PC-9 (cell line): ENCODE data around the gene DNAH12.
"Not testable (repeated sequence)": the region's sequence is repeated elsewhere in the genome, so short reads cannot be mapped to it uniquely, and the experiment has no call there.

Experiments used
- EZH2 ChIP-seq: fragments of 200-600 bp; sonication (generic); IDR thresholded peaks from 2 replicates; pipeline ENCODE4 v1.8.0; 2017; ENCODE audit warnings: antibody characterized with exemption, low read depth
- TF ChIP-seq, protein P1 (sequence below): fragments of 200-600 bp; sonication (generic); conservative IDR thresholded peaks from 2 replicates; pipeline ENCODE4 v1.6.1; 2017; ENCODE audit warnings: mixed run types, antibody characterized with exemption, mild to moderate bottlenecking, moderate library complexity

GRCh38 chr3:57438460-57438859 lies 105.7 kb downstream of the DNAH12 start:
- TF ChIP-seq, protein P1, sequence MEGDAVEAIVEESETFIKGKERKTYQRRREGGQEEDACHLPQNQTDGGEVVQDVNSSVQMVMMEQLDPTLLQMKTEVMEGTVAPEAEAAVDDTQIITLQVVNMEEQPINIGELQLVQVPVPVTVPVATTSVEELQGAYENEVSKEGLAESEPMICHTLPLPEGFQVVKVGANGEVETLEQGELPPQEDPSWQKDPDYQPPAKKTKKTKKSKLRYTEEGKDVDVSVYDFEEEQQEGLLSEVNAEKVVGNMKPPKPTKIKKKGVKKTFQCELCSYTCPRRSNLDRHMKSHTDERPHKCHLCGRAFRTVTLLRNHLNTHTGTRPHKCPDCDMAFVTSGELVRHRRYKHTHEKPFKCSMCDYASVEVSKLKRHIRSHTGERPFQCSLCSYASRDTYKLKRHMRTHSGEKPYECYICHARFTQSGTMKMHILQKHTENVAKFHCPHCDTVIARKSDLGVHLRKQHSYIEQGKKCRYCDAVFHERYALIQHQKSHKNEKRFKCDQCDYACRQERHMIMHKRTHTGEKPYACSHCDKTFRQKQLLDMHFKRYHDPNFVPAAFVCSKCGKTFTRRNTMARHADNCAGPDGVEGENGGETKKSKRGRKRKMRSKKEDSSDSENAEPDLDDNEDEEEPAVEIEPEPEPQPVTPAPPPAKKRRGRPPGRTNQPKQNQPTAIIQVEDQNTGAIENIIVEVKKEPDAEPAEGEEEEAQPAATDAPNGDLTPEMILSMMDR = not testable (repeated sequence)
- not testable (repeated sequence) for TF ChIP-seq EZH2
